Measurements from ENCODE around the gene EPHA2.

Gene EPHA2

GRCh38 chr1:16186655-16187235 lies 30.9 kb upstream of the EPHA2 start:
- no peak overlapping the region for H3K4me3 ChIP-seq
- peaks cover 4% of the 10 kb centered on the region; the same call in 1 of the 2 replicates for H3K4me1 ChIP-seq
- H3K36me3 ChIP-seq: no peaks in the 10 kb centered on the region
- H3K27ac ChIP-seq: no peak overlapping the region
- TF ChIP-seq Cebpa-rat (IDR thresholded peaks at IDR 0.05): no peak
- no peak overlapping the region for H3K4me2 ChIP-seq
- no peak overlapping the region for H3K9ac ChIP-seq
- no peaks in the 10 kb centered on the region for H3K9me3 ChIP-seq
- H4K20me1 ChIP-seq: no peaks in the 10 kb centered on the region
- no peaks in the 10 kb centered on the region for H3K27me3 ChIP-seq

GRCh38 chr1:16184557-16185303 lies 28.9 kb upstream of the EPHA2 start:
- no peaks in the 10 kb centered on the region for H3K27me3 ChIP-seq
- no peaks in the 10 kb centered on the region for H3K36me3 ChIP-seq
- no peak overlapping the region for H3K27ac ChIP-seq
- no peak overlapping the region for H3K9ac ChIP-seq
- H3K4me2 ChIP-seq: no peak overlapping the region
- no peak overlapping the region for H3K4me3 ChIP-seq
- no peak for TF ChIP-seq Cebpa-rat (IDR thresholded peaks at IDR 0.05)
- no peaks in the 10 kb centered on the region for H3K4me1 ChIP-seq
- H4K20me1 ChIP-seq: no peaks in the 10 kb centered on the region
- no peaks in the 10 kb centered on the region for H3K9me3 ChIP-seq

DNA sequence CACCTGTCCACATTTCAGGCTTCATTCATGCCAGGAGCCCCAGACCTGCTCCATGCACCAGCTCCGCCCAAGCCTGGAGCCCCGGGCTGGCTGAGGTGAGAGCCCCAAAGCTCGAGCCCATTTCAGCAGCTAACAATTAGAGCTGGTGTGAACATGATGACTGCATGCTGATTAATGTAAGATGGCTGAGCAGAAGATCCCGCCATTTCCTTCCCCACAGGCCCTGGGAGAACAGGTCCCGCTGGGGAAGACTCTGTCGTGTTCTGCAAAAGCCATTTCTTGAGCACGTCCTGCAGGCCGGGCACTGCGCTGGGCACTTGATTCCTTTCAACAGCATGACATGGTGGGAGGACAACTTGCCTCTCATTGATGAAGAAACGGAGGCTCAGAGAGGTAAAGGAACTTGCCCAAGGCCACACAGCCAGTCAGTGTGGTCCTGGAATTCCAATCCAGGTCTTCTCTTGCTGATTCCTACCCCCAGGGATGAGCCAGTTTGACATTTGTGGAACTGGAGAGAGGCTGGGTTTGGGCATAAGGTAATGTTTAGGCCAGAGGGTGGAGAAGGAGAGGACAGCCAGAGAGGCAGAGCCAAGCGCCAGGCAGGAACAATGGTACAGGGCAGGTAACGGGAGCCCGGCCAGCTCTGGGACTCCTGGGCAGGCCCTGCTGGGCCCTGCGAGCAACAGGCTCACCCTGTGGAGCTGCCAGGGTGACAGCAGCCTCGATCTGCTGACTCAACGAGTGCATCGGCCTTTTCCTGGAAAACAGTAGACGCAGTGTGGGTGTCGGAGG lies 28.1 kb upstream of the EPHA2 start:
- H3K9ac ChIP-seq: no peak overlapping the region
- H3K27ac ChIP-seq: no peak overlapping the region
- no peaks in the 10 kb centered on the region for H3K27me3 ChIP-seq
- no peak overlapping the region for H3K4me3 ChIP-seq
- H3K36me3 ChIP-seq: no peaks in the 10 kb centered on the region
- no peaks in the 10 kb centered on the region for H3K9me3 ChIP-seq
- no peak for TF ChIP-seq Cebpa-rat (IDR thresholded peaks at IDR 0.05)
- no peaks in the 10 kb centered on the region for H4K20me1 ChIP-seq
- H3K4me1 ChIP-seq: no peaks in the 10 kb centered on the region
- no peak overlapping the region for H3K4me2 ChIP-seq

DNA sequence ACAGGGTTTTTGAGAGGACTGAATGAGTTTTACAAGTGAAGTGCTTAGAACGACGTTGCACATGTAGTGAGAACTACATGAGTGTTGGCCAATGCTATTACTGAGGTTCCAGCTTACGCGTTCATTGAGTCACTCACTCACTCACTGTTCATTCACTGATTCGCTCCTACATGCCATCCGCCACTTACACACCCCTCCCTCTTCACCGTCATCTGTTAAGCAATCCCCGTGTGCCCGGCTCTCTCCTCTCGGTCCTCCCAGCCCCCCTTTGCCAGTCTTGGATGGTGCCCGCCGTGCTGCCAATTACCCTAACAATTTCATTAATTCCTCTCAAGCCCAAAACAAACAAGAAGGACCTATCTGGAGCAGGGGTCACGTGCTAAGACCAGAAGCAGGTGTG lies 27.3 kb upstream of the EPHA2 start:
- no peaks in the 10 kb centered on the region for H3K27me3 ChIP-seq
- H3K36me3 ChIP-seq: no peaks in the 10 kb centered on the region
- H3K27ac ChIP-seq: no peak overlapping the region
- H3K9me3 ChIP-seq: no peaks in the 10 kb centered on the region
- H3K4me3 ChIP-seq: no peak overlapping the region
- H3K4me1 ChIP-seq: 0 out of 2 replicates have a peak, but pooled peaks cover 6% of the 10 kb centered on the region
- no peak overlapping the region for H3K4me2 ChIP-seq
- H4K20me1 ChIP-seq: no peaks in the 10 kb centered on the region
- TF ChIP-seq Cebpa-rat (IDR thresholded peaks at IDR 0.05): no peak
- no peak overlapping the region for H3K9ac ChIP-seq

GRCh38 chr1:16181887-16182719 lies 26.2 kb upstream of the EPHA2 start:
- no peak overlapping the region for H3K4me3 ChIP-seq
- TF ChIP-seq Cebpa-rat (IDR thresholded peaks at IDR 0.05): no peak

DNA sequence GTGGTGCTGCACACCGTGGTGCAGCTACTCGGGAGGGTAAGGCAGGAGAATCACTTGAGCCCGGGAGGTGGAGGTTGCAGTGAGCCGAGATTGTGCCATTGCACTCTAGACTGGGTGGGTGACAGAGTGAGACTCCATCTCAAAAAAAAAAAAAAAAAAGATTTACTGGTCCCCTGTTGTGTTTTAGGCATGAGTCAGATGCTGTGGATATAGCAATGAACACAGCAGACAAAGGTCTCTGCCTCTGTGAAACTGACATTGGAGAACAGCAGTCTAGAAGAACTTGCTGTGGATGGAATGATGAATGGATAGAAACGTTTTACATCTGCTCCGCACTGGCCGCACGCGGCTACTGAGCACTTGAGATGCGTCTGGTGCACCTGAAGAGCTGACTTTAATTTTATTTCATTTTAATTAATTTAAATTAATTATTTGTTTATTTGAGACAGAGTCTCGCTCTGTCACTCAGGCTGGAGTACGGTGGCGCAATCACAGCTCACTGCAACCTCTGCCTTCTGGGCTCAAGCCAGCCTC lies 24.5 kb upstream of the EPHA2 start:
- no peaks in the 10 kb centered on the region for H3K9me3 ChIP-seq
- H3K36me3 ChIP-seq: no peaks in the 10 kb centered on the region
- H3K27ac ChIP-seq: no peak overlapping the region
- H4K20me1 ChIP-seq: no peaks in the 10 kb centered on the region
- H3K27me3 ChIP-seq: no peaks in the 10 kb centered on the region
- TF ChIP-seq Cebpa-rat (IDR thresholded peaks at IDR 0.05): no peak
- no peak overlapping the region for H3K4me2 ChIP-seq
- H3K4me3 ChIP-seq: no peak overlapping the region
- H3K4me1 ChIP-seq: peaks cover 30% of the 10 kb centered on the region
- no peak overlapping the region for H3K9ac ChIP-seq

More at GRCh38 chr1:16181887-16182719, 26.2 kb upstream of the EPHA2 start:
- Histone ChIP-seq H4K20me1 (no peaks in the 10 kb centered on the region), H3K36me3 (no peaks in the 10 kb centered on the region), H3K4me2 (no peak overlapping the region), H3K4me1 (0 out of 2 replicates have a peak, but pooled peaks cover 12% of the 10 kb centered on the region), H3K9me3 (no peaks in the 10 kb centered on the region), H3K9ac (0 out of 2 replicates have a peak overlapping the region, but pooled peaks have one; percentile 10), H3K27me3 (no peaks in the 10 kb centered on the region), H3K27ac (no peak overlapping the region)

GRCh38 chr1:16178596-16179497 lies 23.0 kb upstream of the EPHA2 start:
- H3K27me3 ChIP-seq: no peaks in the 10 kb centered on the region
- no peak overlapping the region for H3K27ac ChIP-seq
- no peak overlapping the region for H3K4me2 ChIP-seq
- no peaks in the 10 kb centered on the region for H3K9me3 ChIP-seq
- H3K4me1 ChIP-seq: peaks cover 45% of the 10 kb centered on the region
- H3K36me3 ChIP-seq: no peaks in the 10 kb centered on the region
- no peak for TF ChIP-seq Cebpa-rat (IDR thresholded peaks at IDR 0.05)
- H3K9ac ChIP-seq: no peak overlapping the region
- no peak overlapping the region for H3K4me3 ChIP-seq
- no peaks in the 10 kb centered on the region for H4K20me1 ChIP-seq

- no peaks in the 10 kb centered on the region for H3K27me3 ChIP-seq
- H3K9me3 ChIP-seq: no peaks in the 10 kb centered on the region
- TF ChIP-seq Cebpa-rat (IDR thresholded peaks at IDR 0.05): no peak
- H3K4me2 ChIP-seq: peak overlapping the region; percentile 85; the same call in 1 of the 2 replicates
- no peak overlapping the region for H3K27ac ChIP-seq
- H4K20me1 ChIP-seq: no peaks in the 10 kb centered on the region
- H3K36me3 ChIP-seq: no peaks in the 10 kb centered on the region
- H3K9ac ChIP-seq: no peak overlapping the region
- no peak overlapping the region for H3K4me3 ChIP-seq
- H3K4me1 ChIP-seq: peaks cover 56% of the 10 kb centered on the region
Observed at GRCh38 chr1:16177306-16177705, 21.4 kb upstream of the EPHA2 start.
